ENCODE results near the gene MVB12A. TPM values are rescaled to one million over a fixed set of nuclear protein-coding genes. Genes with fewer than 3 reads are reported as not detected.
A peak's percentile ranks its signal among the peaks of the same experiment; 100 is the strongest.

The MVB12A gene
- total and polyA plus RNA-seq, 2 experiments from 2014 or later: 36.6 to 60.3 TPM

GRCh38 chr19:17447704-17448130, 27.9 kb downstream of the MVB12A start:
- peak overlapping the region; percentile 73 for H3K4me3 ChIP-seq

GRCh38 chr19:17448131-17448967, 28.5 kb downstream of the MVB12A start, which contains the start of gene TMEM221:
TSS of gene TMEM221 (minus strand) at chr19:17448668. CDS start at chr19:17448462, 206 bp downstream.
- H3K27ac Mint-ChIP-seq: no peak within 1 kb of the TSS
- H3K27ac ChIP-seq (ENCODE audit: low read depth): no peak within 1 kb of the TSS
- no peaks in the 10 kb centered on the region for H3F3A ChIP-seq (replicated peaks; ENCODE audit: low read depth)
- no peaks in the 10 kb centered on the region for H4K20me1 ChIP-seq (replicated peaks; ENCODE audit: insufficient read depth)
- peak within 1 kb of the TSS; percentile 69 for H3K4me3 Mint-ChIP-seq
- peak; percentile 82 for ATAC-seq
- peak within 1 kb of the TSS; percentile 86 for H3K4me2 ChIP-seq
- H3K4me3 ChIP-seq: peak within 1 kb of the TSS; percentile 73
- H2AFZ ChIP-seq: peak within 1 kb of the TSS; percentile 88
- no peaks in the 10 kb centered on the region for H3K36me3 ChIP-seq (ENCODE audit: insufficient read depth)
- H3K27me3 ChIP-seq (ENCODE audit: insufficient read depth): peaks cover 28% of the 10 kb centered on the region
- H3K4me1 Mint-ChIP-seq: peaks cover 5% of the 10 kb centered on the region
- H3K9me3 Mint-ChIP-seq: peaks cover 2% of the 10 kb centered on the region; the same call in 1 of the 3 replicates
- H3K36me3 Mint-ChIP-seq (ENCODE audit: low read depth): no peaks in the 10 kb centered on the region; the same call in 2 of the 3 replicates
- TF ChIP-seq CTCF (conservative IDR thresholded peaks at IDR 0.05; ENCODE audit: low read depth in 2 of 2) (peak; percentile 62 to 64), POLR2AphosphoS5 (IDR thresholded peaks at IDR 0.05; ENCODE audit: low read depth) (peak; percentile 56), CREB1 (CRISPR knock-in tag; IDR thresholded peaks at IDR 0.05; ENCODE audit: low read depth) (no peak), JUNB (IDR thresholded peaks at IDR 0.05; ENCODE audit: unreplicated experiment) (no peak)
- no peaks in the 10 kb centered on the region for H3K9me2 ChIP-seq (ENCODE audit: insufficient read depth)
- H3K27me3 Mint-ChIP-seq (ENCODE audit: insufficient read depth, low read depth, poor library complexity): peaks cover 18% of the 10 kb centered on the region
- H3K79me2 ChIP-seq (replicated peaks; ENCODE audit: insufficient read depth): no peaks in the 10 kb centered on the region
- peak; percentile 80 for DNase-seq (ENCODE audit: low spot score)
- H3K4me1 ChIP-seq (ENCODE audit: insufficient read depth): no peaks in the 10 kb centered on the region

More at GRCh38 chr19:17447704-17448130, 27.9 kb downstream of the MVB12A start:
- peak overlapping the region; percentile 66 for H3K4me3 Mint-ChIP-seq
- no peak overlapping the region for H3K27ac ChIP-seq (ENCODE audit: low read depth)
- peak overlapping the region; percentile 86 for H3K4me2 ChIP-seq
- H3K27me3 ChIP-seq (ENCODE audit: insufficient read depth): peaks cover 28% of the 10 kb centered on the region
- no peaks in the 10 kb centered on the region for H3K36me3 ChIP-seq (ENCODE audit: insufficient read depth)
- no peaks in the 10 kb centered on the region for H3F3A ChIP-seq (replicated peaks; ENCODE audit: low read depth)
- TF ChIP-seq STAT1 (IDR thresholded peaks at IDR 0.05; ENCODE audit: unreplicated experiment) (no peak), EZH2 (IDR thresholded peaks at IDR 0.05; ENCODE audit: low read depth, unreplicated experiment) (no peak), CTCF (conservative IDR thresholded peaks at IDR 0.05; ENCODE audit: low read depth in 2 of 2) (no peak), JUNB (IDR thresholded peaks at IDR 0.05; ENCODE audit: unreplicated experiment) (no peak), ETS1 (IDR thresholded peaks at IDR 0.05) (no peak), ZNF331 (CRISPR knock-in tag; IDR thresholded peaks at IDR 0.05; ENCODE audit: low read depth) (no peak)
- H3K27ac Mint-ChIP-seq: no peak overlapping the region
- H3K79me2 ChIP-seq (replicated peaks; ENCODE audit: insufficient read depth): no peaks in the 10 kb centered on the region
- H4K20me1 ChIP-seq (replicated peaks; ENCODE audit: insufficient read depth): no peaks in the 10 kb centered on the region
- no peaks in the 10 kb centered on the region for H3K9me2 ChIP-seq (ENCODE audit: insufficient read depth)
- no peaks in the 10 kb centered on the region for H3K4me1 ChIP-seq (ENCODE audit: insufficient read depth)
- H3K4me1 Mint-ChIP-seq: peaks cover 5% of the 10 kb centered on the region; the same call in 2 of the 3 replicates
- peak overlapping the region; percentile 88 for H2AFZ ChIP-seq
- no peaks in the 10 kb centered on the region for H3K36me3 Mint-ChIP-seq (ENCODE audit: low read depth)
- H3K9me3 Mint-ChIP-seq: no peaks in the 10 kb centered on the region
- peaks cover 17% of the 10 kb centered on the region for H3K27me3 Mint-ChIP-seq (ENCODE audit: insufficient read depth, low read depth, poor library complexity)
- ATAC-seq (no peak; the same call in 2 of the 3 replicates), DNase-seq (ENCODE audit: low spot score) (no peak)
